ENCODE measurements around the gene PLK5.
"Not testable (repeated sequence)": the region's sequence is repeated elsewhere in the genome, so short reads cannot be mapped to it uniquely, and the experiment has no call there.

Gene PLK5

GRCh38 chr19:1494115-1494815, 29.6 kb upstream of the PLK5 start:
- H3K27ac ChIP-seq, result no peak overlapping the region
- no peak for TF ChIP-seq CTCF (conservative IDR thresholded peaks at IDR 0.05)

GRCh38 chr19:1495051-1495798, 28.7 kb upstream of the PLK5 start:
- H3K27ac ChIP-seq, result no peak overlapping the region
- TF ChIP-seq CTCF (conservative IDR thresholded peaks at IDR 0.05), result no peak

GRCh38 chr19:1495799-1496713, 27.8 kb upstream of the PLK5 start:
- TF ChIP-seq CTCF (conservative IDR thresholded peaks at IDR 0.05), result no peak
- no peak overlapping the region for H3K27ac ChIP-seq

GRCh38 chr19:1496714-1497577, 26.9 kb upstream of the PLK5 start:
- no peak overlapping the region for H3K27ac ChIP-seq
- no peak for TF ChIP-seq CTCF (conservative IDR thresholded peaks at IDR 0.05)

GRCh38 chr19:1497578-1498235, 26.2 kb upstream of the PLK5 start:
- no peak overlapping the region for H3K27ac ChIP-seq

GRCh38 chr19:1499231-1499630, 24.6 kb upstream of the PLK5 start:
- H3K27ac ChIP-seq, result not testable (repeated sequence)

More at GRCh38 chr19:1497578-1498235, 26.2 kb upstream of the PLK5 start:
- no peak for TF ChIP-seq CTCF (conservative IDR thresholded peaks at IDR 0.05)

- TF ChIP-seq CTCF (conservative IDR thresholded peaks at IDR 0.05), result no peak
- no peak overlapping the region for H3K27ac ChIP-seq
Observed at GRCh38 chr19:1501200-1501595, 22.7 kb upstream of the PLK5 start.

Data from VCaP (cell line).